Measurements from ENCODE around the gene WDR1.

The WDR1 gene

DNA sequence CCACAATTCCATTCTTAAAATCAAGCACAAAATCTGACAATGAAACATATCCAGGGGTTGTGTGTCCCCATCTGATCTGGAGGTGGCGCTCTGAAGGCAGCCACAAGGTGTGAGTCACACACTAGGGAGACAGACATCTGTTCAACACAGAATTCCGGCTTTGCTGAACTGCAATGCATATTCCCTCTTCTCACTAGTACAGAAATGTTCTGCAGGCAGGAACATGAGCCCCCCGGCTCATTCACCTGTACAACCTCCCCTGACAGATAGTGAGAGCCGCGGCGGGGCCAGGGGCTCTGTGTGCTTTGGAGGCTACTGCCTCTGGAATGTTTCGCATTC, 41.9 kb downstream of the WDR1 start:
- TF ChIP-seq EZH2 (IDR thresholded peaks at IDR 0.05): no peak
- no peak for TF ChIP-seq FOXP2 (optimal IDR thresholded peaks at IDR 0.05; ENCODE audit: control extremely low read depth, extremely low read length, insufficient read depth)
- TF ChIP-seq POLR2AphosphoS5 (IDR thresholded peaks at IDR 0.05; ENCODE audit: borderline replicate concordance, low read depth, low read length): no peak
- DNase-seq (ENCODE audit: low read depth, low spot score): no peak
- Histone ChIP-seq H3K27ac (no peak overlapping the region), H3K4me3 (no peak overlapping the region), H3K36me3 (ENCODE audit: insufficient read depth, low read length) (peaks cover 18% of the 10 kb centered on the region; the same call in 1 of the 2 replicates), H3K9ac (ENCODE audit: insufficient read length) (no peak overlapping the region), H3K9me3 (ENCODE audit: low read depth, low read length) (no peaks in the 10 kb centered on the region)

DNA sequence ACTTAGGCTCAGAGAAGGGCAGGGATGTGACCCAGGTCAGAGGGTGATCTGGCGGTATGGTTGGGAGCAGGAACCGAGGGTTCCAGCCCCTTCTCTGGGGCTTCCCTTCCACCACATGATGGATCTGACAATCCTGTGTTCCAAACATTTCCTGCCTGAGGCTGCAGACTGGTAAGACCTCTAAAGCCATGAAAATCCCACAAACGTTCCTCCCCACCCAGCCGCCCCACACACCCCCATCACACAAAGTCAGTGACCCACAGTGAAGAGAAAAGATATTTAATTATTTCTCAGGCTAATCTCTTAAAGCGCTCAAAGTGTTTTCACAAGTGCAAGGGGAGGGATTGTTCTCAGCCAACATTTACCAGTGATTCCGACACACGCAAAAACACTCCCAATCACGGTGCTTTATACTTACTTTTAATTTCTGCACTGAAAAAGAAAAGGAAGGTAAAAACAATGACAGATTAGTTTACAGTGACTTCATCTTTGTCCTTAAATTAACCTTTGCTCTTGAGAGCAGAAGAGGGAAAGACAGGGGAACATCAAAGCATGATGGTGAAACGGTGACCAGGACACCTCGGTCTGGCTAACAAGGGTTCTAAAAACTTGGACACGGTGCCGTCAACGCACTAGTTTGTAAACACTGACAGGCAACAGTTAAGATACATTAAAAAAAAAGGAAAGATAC, 42.4 kb downstream of the WDR1 start:
- peaks cover 15% of the 10 kb centered on the region; the same call in 1 of the 2 replicates for H3K36me3 ChIP-seq (ENCODE audit: insufficient read depth, low read length)

DNA sequence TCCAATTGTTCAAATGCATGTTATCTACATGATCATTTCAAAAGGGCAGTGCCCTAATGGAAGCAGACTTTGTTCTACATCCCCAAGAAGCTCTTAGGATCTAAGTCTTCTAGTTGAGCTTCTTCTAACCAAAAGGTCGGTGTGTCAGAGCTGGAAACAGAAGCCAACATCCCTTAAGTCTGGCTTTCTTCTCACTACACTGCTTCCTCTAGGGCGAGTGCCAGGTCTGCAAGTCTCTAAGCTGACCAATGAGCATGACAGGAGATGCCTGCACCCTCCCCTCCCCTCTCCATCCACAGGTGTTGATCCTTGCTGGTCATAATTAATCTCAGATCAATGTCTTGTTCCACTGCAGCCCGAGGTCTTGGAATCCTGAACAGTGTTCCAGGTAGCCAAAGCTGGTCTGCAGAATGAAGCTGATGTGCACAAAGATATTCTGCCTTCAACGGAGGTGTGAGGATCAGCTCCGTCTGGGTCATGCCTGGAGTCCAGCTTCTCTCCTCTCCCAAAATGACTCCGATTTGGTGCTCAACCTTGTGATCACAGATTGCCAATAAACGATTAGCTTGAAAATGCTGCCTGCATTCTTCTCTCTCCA, 44.1 kb downstream of the WDR1 start:
- no peak overlapping the region for H3K27ac ChIP-seq
- no peak overlapping the region for H3K4me3 ChIP-seq
- no peak overlapping the region for H3K9ac ChIP-seq (ENCODE audit: insufficient read length)
- no peaks in the 10 kb centered on the region for H3K9me3 ChIP-seq (ENCODE audit: low read depth, low read length)
- H3K36me3 ChIP-seq (ENCODE audit: insufficient read depth, low read length): peaks cover 9% of the 10 kb centered on the region; the same call in 1 of the 2 replicates
- TF ChIP-seq FOXP2 (optimal IDR thresholded peaks at IDR 0.05; ENCODE audit: control extremely low read depth, extremely low read length, insufficient read depth) (no peak), POLR2AphosphoS5 (IDR thresholded peaks at IDR 0.05; ENCODE audit: borderline replicate concordance, low read depth, low read length) (no peak), EZH2 (IDR thresholded peaks at IDR 0.05) (no peak)
- DNase-seq (ENCODE audit: low read depth, low spot score): no peak

More for the DNA sequence above, 42.4 kb downstream of the WDR1 start:
- TF ChIP-seq EZH2 (IDR thresholded peaks at IDR 0.05) (no peak), FOXP2 (optimal IDR thresholded peaks at IDR 0.05; ENCODE audit: control extremely low read depth, extremely low read length, insufficient read depth) (no peak), POLR2AphosphoS5 (IDR thresholded peaks at IDR 0.05; ENCODE audit: borderline replicate concordance, low read depth, low read length) (no peak)
- Histone ChIP-seq H3K9ac (ENCODE audit: insufficient read length) (no peak overlapping the region), H3K4me3 (no peak overlapping the region), H3K27ac (no peak overlapping the region), H3K9me3 (ENCODE audit: low read depth, low read length) (no peaks in the 10 kb centered on the region)
- no peak for DNase-seq (ENCODE audit: low read depth, low spot score)

DNA sequence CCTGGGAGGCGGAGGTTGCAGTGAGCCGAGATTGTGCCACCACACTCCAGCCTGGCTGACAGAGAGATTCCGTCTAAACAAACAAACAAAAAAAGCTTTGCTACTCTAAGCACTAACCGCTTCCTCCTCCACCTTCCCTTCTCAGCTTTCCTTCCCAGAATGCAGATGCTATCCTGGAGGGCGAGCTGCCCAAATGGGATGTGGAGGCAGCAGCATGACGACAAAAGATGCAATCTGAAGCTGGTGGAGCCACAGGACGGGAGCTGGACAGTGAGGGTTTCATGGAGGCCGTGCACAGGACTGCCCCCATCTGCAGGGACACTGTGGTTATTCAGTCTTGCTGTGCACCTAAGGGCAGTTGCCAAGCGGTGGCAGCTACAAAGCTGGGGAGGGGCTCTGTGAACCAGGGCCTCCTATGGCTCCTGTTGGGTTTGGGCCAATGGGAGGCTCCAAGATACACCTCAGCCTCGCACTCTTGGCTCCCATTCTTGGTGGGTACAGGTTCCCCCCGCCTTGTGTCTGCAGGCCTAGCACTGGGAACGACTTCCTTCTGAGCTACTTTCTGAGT, 47.4 kb downstream of the WDR1 start:
- TF ChIP-seq FOXP2 (optimal IDR thresholded peaks at IDR 0.05; ENCODE audit: control extremely low read depth, extremely low read length, insufficient read depth) (no peak), POLR2AphosphoS5 (IDR thresholded peaks at IDR 0.05; ENCODE audit: borderline replicate concordance, low read depth, low read length) (no peak), EZH2 (IDR thresholded peaks at IDR 0.05) (no peak)
- Histone ChIP-seq H3K36me3 (ENCODE audit: insufficient read depth, low read length) (no peaks in the 10 kb centered on the region; the same call in 1 of the 2 replicates), H3K4me3 (no peak overlapping the region), H3K27ac (no peak overlapping the region), H3K9me3 (ENCODE audit: low read depth, low read length) (no peaks in the 10 kb centered on the region), H3K9ac (ENCODE audit: insufficient read length) (no peak overlapping the region)
- DNase-seq (ENCODE audit: low read depth, low spot score): no peak

DNA sequence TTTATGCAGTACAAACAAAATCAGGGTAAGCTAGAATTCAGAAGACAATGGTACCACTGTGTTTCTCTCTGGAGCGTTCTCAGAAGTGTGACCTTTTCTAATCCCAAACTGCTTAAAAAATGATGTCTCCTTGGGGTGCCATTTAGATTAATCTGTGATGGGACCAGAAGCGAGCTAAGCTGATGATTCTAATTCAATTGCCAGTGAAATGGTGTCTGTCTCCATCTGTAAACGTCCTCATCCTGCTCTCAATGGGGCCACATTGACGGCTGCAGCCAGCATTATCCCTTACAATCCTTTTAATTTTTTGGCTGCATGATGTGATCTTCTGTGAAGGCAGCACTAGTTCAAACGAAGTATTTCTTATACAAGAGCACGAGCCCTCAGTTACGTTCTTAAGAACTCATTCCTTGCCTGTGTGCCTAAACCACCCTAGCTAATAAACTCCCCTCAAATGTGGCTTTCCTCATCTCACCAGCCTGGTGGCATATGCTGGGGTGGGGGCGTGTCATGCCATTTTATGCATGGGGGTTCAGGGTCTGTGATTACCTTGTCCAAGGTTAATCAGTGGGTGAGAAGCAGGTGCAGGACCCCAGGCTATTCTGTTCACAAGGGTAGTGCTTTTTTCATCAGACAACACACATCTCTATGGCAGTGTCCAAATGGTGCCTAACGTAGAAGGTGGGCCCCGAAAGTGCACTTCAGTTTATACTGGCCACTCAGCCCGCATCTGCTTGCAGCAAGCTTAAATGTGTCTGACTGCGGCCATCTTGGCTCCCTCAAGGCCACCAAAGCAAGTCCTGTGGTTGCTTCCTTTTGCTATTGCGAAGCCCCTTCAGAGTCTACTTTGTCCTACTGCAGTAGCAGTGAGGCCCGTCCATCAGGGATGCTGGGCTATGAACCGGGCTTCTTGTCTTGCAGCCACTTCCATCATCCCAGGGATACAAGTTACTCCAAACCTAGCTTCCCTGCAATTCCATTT, 49.6 kb downstream of the WDR1 start:
- H3K9ac ChIP-seq (ENCODE audit: insufficient read length): no peak overlapping the region
- no peak overlapping the region for H3K27ac ChIP-seq
- TF ChIP-seq FOXP2 (optimal IDR thresholded peaks at IDR 0.05; ENCODE audit: control extremely low read depth, extremely low read length, insufficient read depth) (no peak), POLR2AphosphoS5 (IDR thresholded peaks at IDR 0.05; ENCODE audit: borderline replicate concordance, low read depth, low read length) (no peak)
- H3K4me3 ChIP-seq: no peak overlapping the region
- H3K36me3 ChIP-seq (ENCODE audit: insufficient read depth, low read length): no peaks in the 10 kb centered on the region
- H3K9me3 ChIP-seq (ENCODE audit: low read depth, low read length): no peaks in the 10 kb centered on the region
- no peak for DNase-seq (ENCODE audit: low read depth, low spot score)

DNA sequence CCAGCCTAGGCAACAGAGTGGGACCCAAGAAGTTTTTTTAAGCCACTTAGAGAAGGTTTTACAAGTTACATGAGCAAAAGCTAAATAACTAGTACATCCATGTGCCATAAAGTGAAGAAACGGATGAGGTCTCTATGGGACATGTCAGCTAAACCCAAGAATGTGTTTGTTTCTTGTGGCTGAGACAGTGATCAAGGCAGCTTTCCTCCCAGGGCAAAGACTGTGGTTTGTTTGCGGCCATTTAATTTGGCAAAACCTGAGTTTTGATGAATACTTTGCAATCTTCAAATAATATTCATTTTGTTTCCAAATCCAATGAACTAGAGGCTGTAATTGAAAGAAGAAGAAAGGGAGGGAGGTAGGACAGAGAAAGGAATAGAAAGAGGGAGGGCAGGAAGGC, 50.4 kb downstream of the WDR1 start:
- Histone ChIP-seq H3K9ac (ENCODE audit: insufficient read length) (no peak overlapping the region), H3K36me3 (ENCODE audit: insufficient read depth, low read length) (no peaks in the 10 kb centered on the region), H3K27ac (no peak overlapping the region), H3K9me3 (ENCODE audit: low read depth, low read length) (no peaks in the 10 kb centered on the region), H3K4me3 (no peak overlapping the region)
- TF ChIP-seq POLR2AphosphoS5 (IDR thresholded peaks at IDR 0.05; ENCODE audit: borderline replicate concordance, low read depth, low read length) (no peak), EZH2 (IDR thresholded peaks at IDR 0.05) (no peak)
- no peak for DNase-seq (ENCODE audit: low read depth, low spot score)

DNA sequence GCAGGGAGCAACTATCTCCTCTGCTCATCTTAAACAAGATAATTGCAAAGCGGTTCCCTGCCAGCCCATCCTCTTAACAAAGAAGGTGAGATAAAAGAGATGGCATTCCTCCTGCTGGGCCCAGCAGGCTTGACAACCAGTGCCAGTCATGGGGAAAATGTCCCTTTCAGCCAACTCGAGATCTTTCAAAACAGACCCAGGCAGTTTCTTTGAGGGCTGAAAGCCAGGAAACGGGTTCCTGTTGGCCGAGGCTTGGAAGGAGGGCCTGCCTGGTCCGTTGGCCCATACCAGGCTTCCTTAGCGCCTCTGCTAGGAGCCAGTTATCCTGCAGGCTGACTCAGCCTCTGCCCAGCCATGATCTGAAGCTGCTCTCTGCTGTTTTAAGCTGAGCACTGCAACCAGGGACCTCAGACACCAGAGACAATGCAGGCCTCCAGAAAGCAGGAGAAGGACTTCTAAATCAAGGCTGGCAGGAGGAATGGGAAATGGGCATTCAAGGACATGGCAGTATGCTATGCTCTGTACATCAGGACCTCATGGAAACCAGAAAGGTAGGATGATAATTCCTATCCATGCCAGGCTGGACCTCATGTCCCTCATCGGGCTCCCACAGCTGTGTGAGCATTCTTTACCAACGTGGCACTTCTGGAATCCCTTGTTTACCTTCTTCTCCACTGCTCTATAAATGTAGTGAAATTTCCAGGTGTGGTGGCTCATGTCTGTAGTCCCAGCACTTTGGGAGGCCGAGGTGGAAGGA, 52.9 kb downstream of the WDR1 start:
- Histone ChIP-seq H3K27ac (no peak overlapping the region), H3K4me3 (no peak overlapping the region)

More for the DNA sequence above, 52.9 kb downstream of the WDR1 start:
- no peak for DNase-seq (ENCODE audit: low read depth, low spot score)
- TF ChIP-seq EZH2 (IDR thresholded peaks at IDR 0.05) (no peak), FOXP2 (optimal IDR thresholded peaks at IDR 0.05; ENCODE audit: control extremely low read depth, extremely low read length, insufficient read depth) (no peak), POLR2AphosphoS5 (IDR thresholded peaks at IDR 0.05; ENCODE audit: borderline replicate concordance, low read depth, low read length) (no peak)
- Histone ChIP-seq H3K9ac (ENCODE audit: insufficient read length) (no peak overlapping the region), H3K9me3 (ENCODE audit: low read depth, low read length) (no peaks in the 10 kb centered on the region), H3K36me3 (ENCODE audit: insufficient read depth, low read length) (no peaks in the 10 kb centered on the region)
